ENCODE results near the gene UFM1.
"Not testable (repeated sequence)": the region's sequence is repeated elsewhere in the genome, so short reads cannot be mapped to it uniquely, and the experiment has no call there.

GRCh38 chr13:38311175-38311574 lies 38.5 kb upstream of the UFM1 start:
- TF ChIP-seq, protein P1, sequence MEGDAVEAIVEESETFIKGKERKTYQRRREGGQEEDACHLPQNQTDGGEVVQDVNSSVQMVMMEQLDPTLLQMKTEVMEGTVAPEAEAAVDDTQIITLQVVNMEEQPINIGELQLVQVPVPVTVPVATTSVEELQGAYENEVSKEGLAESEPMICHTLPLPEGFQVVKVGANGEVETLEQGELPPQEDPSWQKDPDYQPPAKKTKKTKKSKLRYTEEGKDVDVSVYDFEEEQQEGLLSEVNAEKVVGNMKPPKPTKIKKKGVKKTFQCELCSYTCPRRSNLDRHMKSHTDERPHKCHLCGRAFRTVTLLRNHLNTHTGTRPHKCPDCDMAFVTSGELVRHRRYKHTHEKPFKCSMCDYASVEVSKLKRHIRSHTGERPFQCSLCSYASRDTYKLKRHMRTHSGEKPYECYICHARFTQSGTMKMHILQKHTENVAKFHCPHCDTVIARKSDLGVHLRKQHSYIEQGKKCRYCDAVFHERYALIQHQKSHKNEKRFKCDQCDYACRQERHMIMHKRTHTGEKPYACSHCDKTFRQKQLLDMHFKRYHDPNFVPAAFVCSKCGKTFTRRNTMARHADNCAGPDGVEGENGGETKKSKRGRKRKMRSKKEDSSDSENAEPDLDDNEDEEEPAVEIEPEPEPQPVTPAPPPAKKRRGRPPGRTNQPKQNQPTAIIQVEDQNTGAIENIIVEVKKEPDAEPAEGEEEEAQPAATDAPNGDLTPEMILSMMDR (IDR thresholded peaks at IDR 0.05): not testable (repeated sequence)
- not testable (repeated sequence) for TF ChIP-seq POLR2A (IDR thresholded peaks at IDR 0.05)
